GM12878 (cell line): Measurements from ENCODE around the gene EPS8. TPM values are rescaled to one million over a fixed set of nuclear protein-coding genes. Genes with fewer than 3 reads are reported as not detected.

Source experiments
- ATAC-seq: fragments of 200-7000 bp; cut with Tn5 transposase; 3 replicates; pipeline ENCODE4 v1.9.1; 2020; ENCODE audit warnings: mild to moderate bottlenecking, moderate library complexity
- BruUV-seq: library from RNA; stranded (reverse); fragments of 400-500 nt; replicated peaks from 2 replicates; lab custom pipeline; 2021; lab: Mats Ljungman, UMichigan
- CTCF ChIA-PET: fragments of 300-600 bp; sonication (Branson Sonifier 250); formaldehyde crosslinking; extraction: SDS; loops from one replicate; lab custom pipeline; 2021; ENCODE audit warnings: inconsistent platforms; lab: Yijun Ruan, JAX
- POLR2A ChIA-PET: fragments of 350-600 bp; formaldehyde crosslinking; extraction: SDS; loops from one replicate; lab custom pipeline; 2021; ENCODE audit warnings: inconsistent platforms; lab: Charles Lee
- RAD21 ChIA-PET: fragments of 300-600 bp; sonication (Branson Sonifier 250); formaldehyde crosslinking; loops from one replicate; lab custom pipeline; 2023; ENCODE audit warnings: antibody characterized with exemption; ENCODE audit not compliant: unreplicated experiment; lab: Charles Lee
- SMC1A ChIA-PET: fragments of 300-600 bp; sonication (Branson Sonifier 250); formaldehyde crosslinking; loops from one replicate; lab custom pipeline; 2023; ENCODE audit not compliant: unreplicated experiment, uncharacterized antibody; lab: Charles Lee
- DNase-seq: peaks from one replicate; pipeline ENCODE4 v3.0.0-alpha.2; 2011; ENCODE audit warnings: low read depth, low spot score
- FAIRE-seq: peaks from 3 replicates; lab custom pipeline; 2011; peaks lifted over from hg19 to GRCh38; lab: Jason Lieb, UNC
- H2AFZ ChIP-seq: 2 replicates; pipeline ENCODE4 v1.6.0; 2011; ENCODE audit warnings: low read depth, low read length, control low read depth; ENCODE audit not compliant: control insufficient read depth
- H3K27ac ChIP-seq: 2 replicates; pipeline ENCODE4 v1.5.1; 2011; ENCODE audit warnings: control low read depth; ENCODE audit not compliant: control insufficient read depth, insufficient read depth
- H3K27me3 ChIP-seq, 2 experiments: replicated peaks in 1 of 2; 2 replicates each; pipeline versions ENCODE4 v1.6.0 to v1.6.1; 2011; ENCODE audit warnings: low read length in 1 of 2; ENCODE audit not compliant: control insufficient read depth in 2 of 2, insufficient read depth in 2 of 2
- H3K36me3 ChIP-seq, 2 experiments: 2 replicates each; pipeline ENCODE4 v1.5.1; 2011; ENCODE audit warnings: low read length in 1 of 2; ENCODE audit not compliant: control insufficient read depth in 2 of 2, insufficient read depth in 2 of 2
- H3K4me1 ChIP-seq: 2 replicates; pipeline ENCODE4 v1.6.1; 2011; ENCODE audit warnings: mild to moderate bottlenecking, low read length, moderate library complexity, mixed read lengths; ENCODE audit not compliant: control insufficient read depth, insufficient read depth
- H3K4me2 ChIP-seq: 2 replicates; pipeline ENCODE4 v1.6.0; 2011; ENCODE audit warnings: control low read depth; ENCODE audit not compliant: control insufficient read depth, insufficient read depth
- H3K4me3 ChIP-seq: fragments of 200-600 bp; sonication (generic); 2 replicates; pipeline ENCODE4 v1.5.1; 2016
- H3K79me2 ChIP-seq: 2 replicates; pipeline ENCODE4 v1.6.0; 2011; ENCODE audit warnings: low read length; ENCODE audit not compliant: control insufficient read depth, insufficient read depth
- H3K9ac ChIP-seq: 2 replicates; pipeline ENCODE4 v1.8.0; 2011; ENCODE audit warnings: low read length, control low read depth, mixed read lengths; ENCODE audit not compliant: control insufficient read depth, insufficient read depth
- H3K9me3 ChIP-seq: replicated peaks from 3 replicates; pipeline ENCODE4 v1.5.1; 2011; ENCODE audit warnings: mild to moderate bottlenecking, low read length; ENCODE audit not compliant: control insufficient read depth, insufficient read depth
- H4K20me1 ChIP-seq: 2 replicates; pipeline ENCODE4 v1.6.0; 2011; ENCODE audit not compliant: control insufficient read depth, insufficient read depth
- FOS ChIP-seq: IDR thresholded peaks from 3 replicates; pipeline ENCODE4 v1.6.1; 2011; ENCODE audit warnings: borderline replicate concordance; ENCODE audit not compliant: insufficient read length; ENCODE audit errors: extremely low read depth
- IKZF1 ChIP-seq: fragments of 450-650 bp; conservative IDR thresholded peaks from 2 replicates; pipeline ENCODE4 v1.6.1; 2017; ENCODE audit warnings: antibody characterized with exemption, mild to moderate bottlenecking
- IRF3 ChIP-seq: fragments of 450-650 bp; IDR thresholded peaks from 2 replicates; pipeline ENCODE4 v1.6.1; 2014; ENCODE audit warnings: mild to moderate bottlenecking
- NFYA ChIP-seq: IDR thresholded peaks from 2 replicates; pipeline ENCODE4 v1.6.1; 2011; ENCODE audit warnings: low read depth, mild to moderate bottlenecking, low read length, improper control_type of control experiment, borderline replicate concordance
- NFYB ChIP-seq: IDR thresholded peaks from 2 replicates; pipeline ENCODE4 v1.6.1; 2011; ENCODE audit warnings: low read depth, mild to moderate bottlenecking, low read length, improper control_type of control experiment, moderate library complexity; ENCODE audit not compliant: insufficient read depth
- NR2F1 ChIP-seq: fragments of 450-650 bp; conservative IDR thresholded peaks from 2 replicates; pipeline ENCODE4 v1.6.1; 2017; ENCODE audit warnings: mild to moderate bottlenecking
- YY1 ChIP-seq: IDR thresholded peaks from 2 replicates; pipeline ENCODE4 v1.6.1; 2011; ENCODE audit warnings: low read depth, mild to moderate bottlenecking, low read length
- ZZZ3 ChIP-seq: IDR thresholded peaks from 2 replicates; pipeline ENCODE4 v1.6.1; 2011; ENCODE audit warnings: low read depth; ENCODE audit not compliant: control insufficient read depth, insufficient read length
- WGBS: methylation state at CpG from one replicate; pipeline ENCODE4 v1.1.6; 2016; ENCODE audit warnings: low lambda C conversion rate; ENCODE audit not compliant: insufficient replicate concordance, insufficient coverage; ENCODE audit errors: missing lambda C conversion rate; 5-methylcytosine and 5-hydroxymethylcytosine counted together
- in situ Hi-C: fragments of 300-500 bp; cut with MboI; formaldehyde crosslinking; loops from 9 replicates; pipeline ENCODE4 v1.14.3; 2018; ENCODE audit warnings: mixed read lengths
- intact Hi-C: fragments of 100-400 bp; cut with micrococcal nuclease; formaldehyde crosslinking; loops from one replicate; pipeline ENCODE4 v1.14.2; 2022; ENCODE audit not compliant: unreplicated experiment
- polyA plus RNA-seq, 11 experiments: library from polyadenylated mRNA; depleted of rRNA in 4 of 11; unstranded in 6 of 11; stranded (reverse) in 5 of 11; fragments of >200 nt; fragmentation: Nextera tagmentation in 4 of 11; fragmentation: Illumina TruSeq in 1 of 11; extraction: Ambion mirVana in 4 of 11; extraction: Trizol in 1 of 11; gene quantifications; 1 replicate in 1 of 11; 2 replicates in 10 of 11; pipeline versions ENCODE4 v1.2.1 to v1.2.3, GENCODE V29; 2011 to 2016; ENCODE audit warnings: inconsistent platforms in 2 of 11, missing spikeins in 2 of 11, low read depth in 1 of 11
- total RNA-seq, 4 experiments: library from RNA; depleted of rRNA in 3 of 4; stranded (reverse); fragments of >200 nt in 3 of 4; fragmentation: Illumina TruSeq in 1 of 4; extraction: Trizol in 1 of 4; gene quantifications; 2 replicates each; pipeline versions ENCODE4 v1.2.1 to v1.2.3, GENCODE V29; 2013 to 2021

The EPS8 gene
- total and polyA plus RNA-seq, 10 of the 15 experiments (the other 5 are each of a cell fraction or from before 2014, with no cell fraction given) = 1.3 to 127 (median 3.4) TPM

GRCh38 chr12:15714256-15714655 is 74.9 kb downstream of the EPS8 start:
- H2AFZ ChIP-seq = no peak overlapping the region
- in situ Hi-C loops (no loop called here), intact Hi-C loops (no loop called here)
- no peaks in the 10 kb centered on the region for H4K20me1 ChIP-seq
- no peak for FAIRE-seq
- H3K27me3 ChIP-seq = no peaks in the 10 kb centered on the region
- no peaks in the 10 kb centered on the region for H3K4me1 ChIP-seq
- DNase-seq = no peak
- no peak overlapping the region for H3K9ac ChIP-seq
- POLR2A ChIA-PET = interaction anchor here (1.1 to 1.8 kb wide), 4 partner anchors 12 to 25 kb away, joined by 3 to 7 read pairs (median 6); no protein-coding TSS in a partner anchor
- H3K9me3 ChIP-seq = no peaks in the 10 kb centered on the region
- CTCF ChIA-PET = interaction anchor here (0.6 to 3.9 kb wide), 10 partner anchors 9 to 816 kb away, joined by 3 to 12 read pairs (median 4); no protein-coding TSS in a partner anchor
- no TSS peak for BruUV-seq
- no peaks in the 10 kb centered on the region for H3K79me2 ChIP-seq
- no peaks in the 10 kb centered on the region for H3K36me3 ChIP-seq
- 96% methylated on average over 2 of the region's 2 CpGs for WGBS
- SMC1A ChIA-PET = interaction anchor here (0.6 to 12.9 kb wide), 9 partner anchors 11 to 602 kb away, joined by 3 to 213 read pairs (median 17); no protein-coding TSS in a partner anchor
- H3K4me2 ChIP-seq = no peak overlapping the region
- RAD21 ChIA-PET = interaction anchor here (0.6 to 5.3 kb wide), 5 partner anchors 16 to 57 kb away, joined by 3 to 44 read pairs (median 15); no protein-coding TSS in a partner anchor
- ATAC-seq = peak; percentile 28
- H3K27ac ChIP-seq = no peak overlapping the region
- TF ChIP-seq FOS = no peak
- no peak for TF ChIP-seq NFYA
- no peak overlapping the region for H3K4me3 ChIP-seq

- DNase-seq = no peak
- Histone ChIP-seq H3K9ac (no peak overlapping the region), H3K27me3 (no peaks in the 10 kb centered on the region), H3K36me3 (no peaks in the 10 kb centered on the region), H3K4me1 (no peaks in the 10 kb centered on the region), H3K9me3 (no peaks in the 10 kb centered on the region), H3K4me2 (no peak overlapping the region), H3K4me3 (no peak overlapping the region), H3K79me2 (no peaks in the 10 kb centered on the region), H2AFZ (no peak overlapping the region), H3K27ac (no peak overlapping the region), H4K20me1 (no peaks in the 10 kb centered on the region)
- no peak for TF ChIP-seq IRF3
- TF ChIP-seq IKZF1 = 0 out of 2 replicates have a peak, but pooled peaks have one; percentile 11
- TF ChIP-seq ZZZ3 = no peak
- TF ChIP-seq NFYB = no peak
- TF ChIP-seq YY1 = no peak
- no peak for TF ChIP-seq FOS
- TF ChIP-seq NR2F1 = 0 out of 2 replicates have a peak, but pooled peaks have one; percentile 12
- ChIA-PET SMC1A (interaction anchor here (0.7 to 12.9 kb wide), 12 partner anchors 8 to 110 kb away, joined by 3 to 213 read pairs (median 6); no protein-coding TSS in a partner anchor), RAD21 (interaction anchor here (0.7 to 5.3 kb wide), 11 partner anchors 10 to 123 kb away, joined by 3 to 44 read pairs (median 4); no protein-coding TSS in a partner anchor), CTCF (interaction anchor here (0.7 to 3.9 kb wide), 10 partner anchors 8 to 127 kb away, joined by 3 to 12 read pairs (median 4); no protein-coding TSS in a partner anchor), POLR2A (interaction anchor here (0.6 to 1.8 kb wide), 3 partner anchors 13 to 21 kb away, joined by 3 to 7 read pairs (median 4); no protein-coding TSS in a partner anchor)
- no peak for FAIRE-seq
- ATAC-seq = peak; percentile 33
- WGBS = 95% methylated on average over 8 of the region's 8 CpGs
- TSS peak; percentile 13 for BruUV-seq
- in situ Hi-C loops (no loop called here), intact Hi-C loops (no loop called here)
Measured at GRCh38 chr12:15712823-15713660, 76.1 kb downstream of the EPS8 start.
